OCI-LY3 (cell line): ENCODE results near the gene BTBD2.
A peak's percentile ranks its signal among the peaks of the same experiment; 100 is the strongest.

Experiments
- H2AFZ ChIP-seq: fragments of 200-600, 300-600 bp; shearing (Covaris generic); 2 replicates; pipeline ENCODE4 v1.6.0; 2014; ENCODE audit warnings: antibody characterized with exemption, low read depth, low read length
- H3K27ac ChIP-seq: fragments of 200-600, 300-600 bp; sonication (generic); 2 replicates; pipeline ENCODE4 v1.5.1; 2014; ENCODE audit warnings: mild to moderate bottlenecking, low read length, moderate library complexity, mixed read lengths
- H3K27me3 ChIP-seq: fragments of 200-600, 300-600 bp; sonication (generic); 2 replicates; pipeline ENCODE4 v1.6.1; 2014; ENCODE audit warnings: low read depth, low read length, mixed read lengths
- H3K36me3 ChIP-seq: fragments of 200-600, 300-600 bp; sonication (generic); replicated peaks from 2 replicates; pipeline ENCODE3; 2014; ENCODE audit warnings: low read depth, low read length, mixed read lengths
- H3K4me1 ChIP-seq: fragments of 300-600, 200-600 bp; sonication (generic); 2 replicates; pipeline ENCODE4 v1.6.1; 2014; ENCODE audit warnings: low read length, mixed read lengths
- H3K4me2 ChIP-seq: fragments of 200-600, 300-600 bp; sonication (generic); 2 replicates; pipeline ENCODE4 v1.6.1; 2014; ENCODE audit warnings: low read length, mixed read lengths
- H3K4me3 ChIP-seq: fragments of 300-600, 200-600 bp; sonication (generic); 2 replicates; pipeline ENCODE4 v1.5.1; 2014; ENCODE audit warnings: antibody characterized with exemption, mild to moderate bottlenecking, low read length, moderate library complexity
- H3K79me2 ChIP-seq: fragments of 300-600, 200-600 bp; shearing (Covaris generic); 2 replicates; pipeline ENCODE4 v1.6.1; 2014; ENCODE audit warnings: mild to moderate bottlenecking, low read length, mixed read lengths
- H3K9ac ChIP-seq: fragments of 300-600, 200-600 bp; shearing (Covaris generic); 2 replicates; pipeline ENCODE4 v1.6.0; 2014; ENCODE audit warnings: mild to moderate bottlenecking, low read length, moderate library complexity
- H3K9me3 ChIP-seq: fragments of 200-600, 300-600 bp; shearing (Covaris generic); 2 replicates; pipeline ENCODE4 v1.6.1; 2014; ENCODE audit warnings: low read length, mixed read lengths; ENCODE audit not compliant: insufficient read depth
- H4K20me1 ChIP-seq: fragments of 200-600, 300-600 bp; sonication (generic); 2 replicates; pipeline ENCODE4 v1.6.1; 2016; ENCODE audit warnings: low read length, mixed read lengths; ENCODE audit not compliant: insufficient read depth
- EZH2phosphoT487 ChIP-seq: fragments of 200-600 bp; shearing (Covaris generic); IDR thresholded peaks from 2 replicates; pipeline ENCODE4 v1.6.1; 2018; ENCODE audit warnings: antibody characterized with exemption, mixed run types, low read depth
- TF ChIP-seq, protein P1 (sequence below): fragments of 200-600, 300-600 bp; sonication (generic); IDR thresholded peaks from 2 replicates; pipeline ENCODE4 v1.5.1; 2014; ENCODE audit warnings: antibody characterized with exemption, low read length, low read depth

The BTBD2 gene

DNA sequence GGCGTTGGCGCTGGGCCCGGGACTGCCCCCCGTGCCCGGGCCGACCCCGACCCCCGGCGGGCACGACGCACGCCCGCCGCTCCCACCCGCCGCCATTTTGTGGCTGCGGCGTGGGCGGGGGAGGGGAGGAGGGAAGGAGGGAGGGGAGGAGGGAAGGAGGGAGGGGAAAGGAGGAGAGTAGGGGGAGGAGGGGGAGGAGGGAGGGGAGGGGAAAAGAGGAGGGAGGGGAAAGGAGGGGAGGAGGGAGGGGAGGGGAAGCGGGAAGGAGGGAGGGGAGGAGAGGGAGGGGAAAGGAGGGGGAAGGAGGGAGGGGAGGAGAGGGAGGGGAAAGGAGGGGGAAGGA, at the start of gene BTBD2:
Gene BTBD2, minus strand, starts transcription at position 107 of the 343 bp plus-strand sequence. Its CDS starts 11 bp downstream, at position 96.
- peaks cover 25% of the 10 kb centered on the region for H3K36me3 ChIP-seq
- no peak for TF ChIP-seq EZH2phosphoT487
- TF ChIP-seq, protein P1, sequence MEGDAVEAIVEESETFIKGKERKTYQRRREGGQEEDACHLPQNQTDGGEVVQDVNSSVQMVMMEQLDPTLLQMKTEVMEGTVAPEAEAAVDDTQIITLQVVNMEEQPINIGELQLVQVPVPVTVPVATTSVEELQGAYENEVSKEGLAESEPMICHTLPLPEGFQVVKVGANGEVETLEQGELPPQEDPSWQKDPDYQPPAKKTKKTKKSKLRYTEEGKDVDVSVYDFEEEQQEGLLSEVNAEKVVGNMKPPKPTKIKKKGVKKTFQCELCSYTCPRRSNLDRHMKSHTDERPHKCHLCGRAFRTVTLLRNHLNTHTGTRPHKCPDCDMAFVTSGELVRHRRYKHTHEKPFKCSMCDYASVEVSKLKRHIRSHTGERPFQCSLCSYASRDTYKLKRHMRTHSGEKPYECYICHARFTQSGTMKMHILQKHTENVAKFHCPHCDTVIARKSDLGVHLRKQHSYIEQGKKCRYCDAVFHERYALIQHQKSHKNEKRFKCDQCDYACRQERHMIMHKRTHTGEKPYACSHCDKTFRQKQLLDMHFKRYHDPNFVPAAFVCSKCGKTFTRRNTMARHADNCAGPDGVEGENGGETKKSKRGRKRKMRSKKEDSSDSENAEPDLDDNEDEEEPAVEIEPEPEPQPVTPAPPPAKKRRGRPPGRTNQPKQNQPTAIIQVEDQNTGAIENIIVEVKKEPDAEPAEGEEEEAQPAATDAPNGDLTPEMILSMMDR, result no peak
- H3K79me2 ChIP-seq, result peaks cover 39% of the 10 kb centered on the region
- peak within 1 kb of the TSS; percentile 83 for H3K4me3 ChIP-seq
- no peak within 1 kb of the TSS for H2AFZ ChIP-seq
- peak within 1 kb of the TSS; percentile 86 for H3K4me2 ChIP-seq
- peaks cover 8% of the 10 kb centered on the region; the same call in 1 of the 2 replicates for H4K20me1 ChIP-seq
- H3K4me1 ChIP-seq, result peaks cover 22% of the 10 kb centered on the region
- H3K27ac ChIP-seq, result peak within 1 kb of the TSS; percentile 32; the same call in 1 of the 2 replicates
- H3K27me3 ChIP-seq, result no peaks in the 10 kb centered on the region
- no peaks in the 10 kb centered on the region for H3K9me3 ChIP-seq
- H3K9ac ChIP-seq, result peak within 1 kb of the TSS; percentile 82

DNA sequence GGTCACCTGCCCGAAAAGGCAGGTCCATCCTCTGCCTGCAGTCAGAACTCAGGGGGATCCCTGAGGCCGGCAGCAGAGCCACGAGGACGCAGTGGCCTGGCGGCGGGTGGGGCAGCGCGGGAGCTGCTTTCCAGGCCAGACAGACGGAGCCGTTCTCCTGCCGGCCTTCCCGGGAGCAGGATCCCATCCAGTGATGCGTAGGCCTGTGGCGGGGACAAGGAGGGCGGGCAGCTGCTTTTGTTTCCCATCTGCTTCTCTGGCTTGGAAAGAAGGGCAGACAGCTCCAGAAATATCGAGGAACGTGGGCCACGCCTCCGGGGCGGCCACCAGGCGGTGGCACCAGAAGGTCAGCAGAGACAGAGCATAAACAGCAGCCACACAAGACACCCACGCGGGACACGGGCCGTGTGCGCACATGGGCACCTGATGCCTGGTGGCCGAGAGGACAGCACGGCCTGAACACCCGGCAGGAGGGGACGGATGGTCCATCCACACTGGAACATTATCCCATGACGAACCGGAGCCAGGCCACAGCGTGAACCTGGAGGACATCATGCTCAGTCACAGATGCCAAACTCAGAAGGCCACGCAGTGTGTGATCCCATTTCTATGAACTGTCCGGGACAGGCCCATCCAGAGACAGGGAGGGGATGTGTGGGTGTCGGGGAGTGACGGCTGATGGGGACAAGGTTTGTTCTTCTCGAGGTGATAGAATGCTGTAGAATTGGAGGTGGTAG, 49.4 kb upstream of the BTBD2 start:
- Histone ChIP-seq H3K4me3 (no peak overlapping the region), H4K20me1 (no peaks in the 10 kb centered on the region), H3K36me3 (peaks cover 7% of the 10 kb centered on the region), H3K4me1 (peaks cover 23% of the 10 kb centered on the region), H3K9me3 (no peaks in the 10 kb centered on the region), H3K79me2 (peaks cover 17% of the 10 kb centered on the region; the same call in 1 of the 2 replicates), H3K27ac (no peak overlapping the region), H3K4me2 (no peak overlapping the region), H2AFZ (no peak overlapping the region), H3K27me3 (no peaks in the 10 kb centered on the region), H3K9ac (no peak overlapping the region)
- no peak for TF ChIP-seq EZH2phosphoT487
- TF ChIP-seq, protein P1, result no peak

DNA sequence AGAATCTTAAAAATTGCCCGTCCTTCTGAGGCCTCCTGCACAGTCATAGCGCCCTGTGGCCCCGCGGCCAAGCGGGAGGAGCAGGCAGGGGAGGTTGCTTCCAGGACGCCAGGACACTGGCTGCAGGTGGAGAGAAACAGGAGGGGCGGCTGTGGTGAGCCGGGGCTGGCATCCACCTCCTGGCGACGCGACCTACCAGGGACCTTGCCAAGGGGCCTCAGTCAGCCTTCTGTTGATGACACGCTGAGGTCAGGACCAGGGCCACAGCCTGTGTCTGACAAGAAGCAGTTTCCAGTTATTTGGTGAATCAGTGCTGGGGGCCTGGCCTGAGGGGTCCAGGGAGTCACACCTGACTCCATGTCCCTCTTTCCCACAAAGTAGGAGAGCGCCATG, 48.9 kb upstream of the BTBD2 start:
- Histone ChIP-seq H3K36me3 (peaks cover 6% of the 10 kb centered on the region), H3K27ac (no peak overlapping the region), H2AFZ (no peak overlapping the region), H3K27me3 (no peaks in the 10 kb centered on the region), H3K79me2 (peaks cover 22% of the 10 kb centered on the region; the same call in 1 of the 2 replicates), H3K4me3 (no peak overlapping the region), H3K4me2 (no peak overlapping the region), H3K4me1 (peaks cover 29% of the 10 kb centered on the region), H4K20me1 (no peaks in the 10 kb centered on the region), H3K9me3 (no peaks in the 10 kb centered on the region), H3K9ac (no peak overlapping the region)
- TF ChIP-seq, protein P1, result no peak
- TF ChIP-seq EZH2phosphoT487, result no peak

DNA sequence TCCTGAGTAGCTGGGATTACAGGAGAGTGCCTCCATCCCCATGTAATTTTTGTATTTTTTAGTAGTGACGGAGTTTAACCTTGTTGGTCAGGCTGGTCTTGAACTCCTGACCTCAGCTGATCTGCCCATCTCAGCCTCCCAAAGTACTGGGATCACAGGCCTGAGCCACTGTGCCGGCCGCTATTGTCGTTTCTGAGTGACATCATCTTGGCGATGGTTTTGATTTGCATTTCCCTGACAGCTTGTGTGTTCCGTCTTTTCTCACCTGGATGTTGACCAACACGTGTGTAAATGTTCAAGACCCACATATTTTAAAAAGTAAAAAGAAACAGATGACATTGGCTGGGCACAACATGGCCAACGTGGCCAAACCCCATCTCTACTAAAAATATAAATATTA, 48.3 kb upstream of the BTBD2 start:
- H3K4me3 ChIP-seq, result no peak overlapping the region
- no peak overlapping the region for H3K4me2 ChIP-seq
- no peaks in the 10 kb centered on the region for H3K9me3 ChIP-seq
- H2AFZ ChIP-seq, result no peak overlapping the region
- H3K4me1 ChIP-seq, result peaks cover 35% of the 10 kb centered on the region
- TF ChIP-seq, protein P1, result no peak
- TF ChIP-seq EZH2phosphoT487, result no peak
- no peaks in the 10 kb centered on the region for H4K20me1 ChIP-seq
- peaks cover under 1% of the 10 kb centered on the region for H3K36me3 ChIP-seq
- H3K27me3 ChIP-seq, result no peaks in the 10 kb centered on the region
- H3K9ac ChIP-seq, result no peak overlapping the region
- H3K27ac ChIP-seq, result no peak overlapping the region
- H3K79me2 ChIP-seq, result peaks cover 24% of the 10 kb centered on the region; the same call in 1 of the 2 replicates
